ENCODE data around the gene PROM1. TPM values are rescaled to one million over a fixed set of nuclear protein-coding genes. Genes with fewer than 3 reads are reported as not detected.

The PROM1 gene
- total RNA-seq, 2 experiments from 2014 or later: not detected

DNA sequence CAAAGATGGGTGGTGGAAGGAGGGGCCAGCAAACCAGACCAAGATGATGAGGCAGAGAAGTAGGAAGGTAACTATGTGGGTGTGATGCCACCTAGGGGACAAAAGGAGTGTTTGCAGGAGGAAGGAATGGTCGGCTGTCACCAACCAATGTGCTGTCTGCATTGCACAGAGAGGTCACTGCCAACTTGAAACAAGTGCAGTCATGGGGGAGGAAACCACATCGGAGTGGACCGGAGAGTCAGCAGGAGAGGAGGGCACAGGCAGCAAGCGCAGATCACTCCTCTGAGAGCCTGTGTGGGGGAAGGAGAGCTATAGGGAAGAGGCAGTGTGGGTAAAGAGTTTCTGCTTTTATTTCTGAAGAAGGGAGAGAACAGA lies 82.4 kb downstream of the PROM1 start:
- H3K27ac Mint-ChIP-seq: no peak overlapping the region

DNA sequence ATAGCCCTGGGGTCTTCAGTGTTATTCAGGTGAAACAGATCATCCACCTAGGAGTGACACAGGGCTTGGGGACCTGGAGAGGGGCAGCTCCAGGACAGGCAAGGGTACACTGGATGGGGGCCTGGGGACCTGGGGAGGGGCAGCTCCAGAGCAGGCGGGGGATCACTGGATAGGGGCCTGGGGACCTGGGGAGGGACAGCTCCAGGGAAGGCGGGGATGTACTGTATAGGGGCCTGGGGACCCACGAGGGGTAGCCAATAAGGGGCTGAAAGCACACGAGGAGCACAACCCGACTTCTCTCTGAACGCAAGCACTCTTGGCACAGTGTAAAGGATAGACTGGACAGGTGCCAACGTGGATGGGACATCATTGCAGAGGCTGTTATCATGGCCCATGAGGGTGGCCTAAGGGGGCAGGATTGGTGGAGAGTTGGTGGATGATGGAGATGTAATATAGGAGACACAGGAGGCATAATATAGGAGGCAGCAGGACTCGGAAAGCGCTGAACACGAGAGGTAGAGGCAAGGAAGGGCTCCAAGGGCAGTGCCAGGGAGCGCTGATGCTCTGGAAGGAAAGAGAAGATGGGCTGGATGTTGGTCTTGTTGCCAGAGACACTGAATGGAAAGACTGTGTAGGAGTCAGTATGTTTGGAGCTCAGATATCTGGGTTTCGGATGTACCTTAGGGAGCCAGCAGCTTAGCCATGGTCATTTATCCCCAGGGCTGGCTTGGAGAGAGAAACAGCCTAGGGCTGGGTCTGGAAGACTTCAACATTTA lies 82.9 kb downstream of the PROM1 start:
- Mint-ChIP-seq H3K36me3 (ENCODE audit: low read depth) (no peaks in the 10 kb centered on the region), H3K27ac (no peak overlapping the region), H3K4me1 (no peaks in the 10 kb centered on the region), H3K27me3 (peaks cover 12% of the 10 kb centered on the region), H3K9me3 (no peaks in the 10 kb centered on the region), H3K4me3 (no peak overlapping the region)
- ChIA-PET POLR2A (no interaction called here), CTCF (interaction anchor here (0.7 to 2.2 kb wide), 14 partner anchors 8 to 521 kb away, joined by 3 to 14 read pairs (median 3); partner anchors contain the start of gene FGFBP2)
- DNase-seq: no peak

More for the DNA sequence above, 82.4 kb downstream of the PROM1 start:
- H3K27me3 Mint-ChIP-seq: peaks cover 12% of the 10 kb centered on the region
- DNase-seq: peak; percentile 52
- CTCF ChIA-PET: interaction anchor here (0.7 to 2.2 kb wide), 16 partner anchors 9 to 522 kb away, joined by 3 to 14 read pairs (median 4); no protein-coding TSS in a partner anchor
- POLR2A ChIA-PET: no interaction called here
- H3K9me3 Mint-ChIP-seq: no peaks in the 10 kb centered on the region
- H3K4me3 Mint-ChIP-seq: no peak overlapping the region
- H3K36me3 Mint-ChIP-seq (ENCODE audit: low read depth): no peaks in the 10 kb centered on the region
- H3K4me1 Mint-ChIP-seq: no peaks in the 10 kb centered on the region

DNA sequence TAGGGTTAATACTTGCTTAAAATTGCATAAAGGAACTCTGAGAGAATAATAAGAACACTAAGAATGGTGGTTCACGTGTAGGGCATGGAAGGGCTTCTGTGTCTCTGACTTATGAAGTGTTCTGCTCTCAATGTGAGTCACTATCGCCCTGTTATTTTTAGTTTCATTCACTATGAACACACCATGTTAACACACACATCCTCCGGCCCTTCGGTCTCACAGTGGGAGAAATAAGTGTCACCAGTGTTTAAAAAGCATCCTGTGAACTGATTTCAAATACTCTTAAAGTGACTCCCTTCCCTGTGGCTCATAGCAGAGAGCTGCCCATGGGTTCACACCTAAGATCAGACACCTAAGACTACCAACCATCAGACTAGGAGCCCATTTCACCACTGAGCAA lies 87.0 kb downstream of the PROM1 start:
- Mint-ChIP-seq H3K27me3 (peaks cover 16% of the 10 kb centered on the region), H3K27ac (no peak overlapping the region), H3K36me3 (ENCODE audit: low read depth) (no peaks in the 10 kb centered on the region), H3K9me3 (no peaks in the 10 kb centered on the region), H3K4me3 (no peak overlapping the region), H3K4me1 (no peaks in the 10 kb centered on the region)
- POLR2A ChIA-PET: no interaction called here
- DNase-seq: no peak
- CTCF ChIA-PET: interaction anchor here (2.6 kb wide), 1 partner anchor 114 kb away, joined by 10 read pairs; no protein-coding TSS in a partner anchor

DNA sequence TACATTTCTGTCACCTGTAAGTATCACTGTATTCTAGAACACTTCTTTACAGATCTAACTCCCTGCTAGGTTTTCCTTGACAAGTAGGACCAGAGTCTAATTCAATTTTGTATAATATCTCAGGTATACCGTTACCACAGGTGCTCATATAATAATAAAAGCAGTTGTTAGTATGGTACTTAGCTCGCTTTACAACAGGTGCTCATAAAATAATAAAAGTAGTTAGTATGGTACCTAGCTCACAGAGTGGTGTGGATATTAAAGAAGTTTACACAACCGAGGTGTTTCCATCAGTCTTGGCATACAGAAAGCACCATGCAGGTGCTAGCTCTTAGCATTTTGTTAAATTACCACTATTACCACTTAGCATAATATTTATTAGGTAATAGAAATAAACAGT lies 88.0 kb downstream of the PROM1 start:
- H3K36me3 Mint-ChIP-seq (ENCODE audit: low read depth): no peaks in the 10 kb centered on the region
- no peak overlapping the region for H3K4me3 Mint-ChIP-seq
- ChIA-PET POLR2A (no interaction called here), CTCF (interaction anchor here (2.6 kb wide), 1 partner anchor 113 kb away, joined by 10 read pairs; no protein-coding TSS in a partner anchor)
- H3K27me3 Mint-ChIP-seq: peaks cover 21% of the 10 kb centered on the region
- no peak overlapping the region for H3K27ac Mint-ChIP-seq
- DNase-seq: no peak
- H3K4me1 Mint-ChIP-seq: no peaks in the 10 kb centered on the region
- no peaks in the 10 kb centered on the region for H3K9me3 Mint-ChIP-seq

DNA sequence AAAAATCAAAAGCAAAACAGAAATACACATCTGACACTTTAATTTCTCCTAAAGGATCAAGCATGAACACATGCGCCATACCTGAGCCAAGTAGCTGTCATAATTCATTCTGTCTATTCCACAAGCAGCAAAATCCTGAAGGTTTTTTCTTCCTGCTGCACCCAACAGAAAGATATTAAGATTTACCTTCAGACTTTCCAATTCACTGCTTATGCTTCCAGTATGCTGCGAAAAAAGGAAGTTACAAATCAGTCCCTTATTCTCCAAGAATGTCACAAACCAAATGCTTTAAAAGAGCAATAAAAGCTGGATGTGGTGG lies 91.7 kb downstream of the PROM1 start:
- CTCF ChIA-PET: interaction anchor here (1.3 kb wide), 1 partner anchor 9 kb away, joined by 4 read pairs; no protein-coding TSS in a partner anchor
- no peaks in the 10 kb centered on the region for H3K4me1 Mint-ChIP-seq
- peaks cover 22% of the 10 kb centered on the region for H3K27me3 Mint-ChIP-seq
- H3K4me3 Mint-ChIP-seq: no peak overlapping the region
- no peak overlapping the region for H3K27ac Mint-ChIP-seq
- no peaks in the 10 kb centered on the region for H3K9me3 Mint-ChIP-seq
- DNase-seq: no peak
- POLR2A ChIA-PET: no interaction called here
- no peaks in the 10 kb centered on the region for H3K36me3 Mint-ChIP-seq (ENCODE audit: low read depth)

DNA sequence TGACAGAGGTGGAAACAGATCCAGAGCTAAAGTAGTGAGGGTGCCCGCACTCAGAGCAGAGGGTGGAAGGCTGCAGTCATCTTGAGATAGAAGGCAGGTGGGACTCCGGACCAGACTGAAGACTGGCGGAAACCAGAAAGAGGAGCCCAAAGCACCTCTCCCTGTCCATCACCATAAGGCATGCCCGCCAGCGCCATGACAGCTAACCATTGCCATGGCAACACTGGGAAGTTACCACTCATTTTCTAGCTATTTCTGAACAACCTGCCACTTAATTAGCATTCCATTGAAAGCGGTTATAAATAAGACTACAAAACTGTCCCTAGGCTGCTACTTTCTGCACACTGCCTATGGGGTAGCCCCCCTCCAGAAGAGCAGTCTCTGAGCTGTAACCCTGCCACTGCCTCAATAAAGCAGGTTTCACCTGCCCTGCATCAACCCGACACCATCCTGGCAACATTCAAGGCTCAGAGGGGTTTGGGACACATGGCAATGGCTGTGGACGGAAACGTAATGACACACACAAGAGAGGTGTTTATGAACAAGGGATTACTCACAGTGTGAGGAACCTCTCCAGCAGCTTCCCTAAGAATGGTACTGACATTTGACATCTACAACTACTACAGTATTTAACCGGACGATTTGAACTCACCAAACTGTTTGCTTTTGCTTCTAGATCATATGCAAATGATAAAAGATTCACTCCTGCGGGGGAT lies 93.1 kb downstream of the PROM1 start:
- Mint-ChIP-seq H3K4me3 (no peak overlapping the region), H3K36me3 (ENCODE audit: low read depth) (no peaks in the 10 kb centered on the region), H3K4me1 (no peaks in the 10 kb centered on the region), H3K9me3 (no peaks in the 10 kb centered on the region), H3K27me3 (peaks cover 27% of the 10 kb centered on the region), H3K27ac (no peak overlapping the region)
- DNase-seq: no peak
- POLR2A ChIA-PET: no interaction called here
- CTCF ChIA-PET: no interaction called here

DNA sequence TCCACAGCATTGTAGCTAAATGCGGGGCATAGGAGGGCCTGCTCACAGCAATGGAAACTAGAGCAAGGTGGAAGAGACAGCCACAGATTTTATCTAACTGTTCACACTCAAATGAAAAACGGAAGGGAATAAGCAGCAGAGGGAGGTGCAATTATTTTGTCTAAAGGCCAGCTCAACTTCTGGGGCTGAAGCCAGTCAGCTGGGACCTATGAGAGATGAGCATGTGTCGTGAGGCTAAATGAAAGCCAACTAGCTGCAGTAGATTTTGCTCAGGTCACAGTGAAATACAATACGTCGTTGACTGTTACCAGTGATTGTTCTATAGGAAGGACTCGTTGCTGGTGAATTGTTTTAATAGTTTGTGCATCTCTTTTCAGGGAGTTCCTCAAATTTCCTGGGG lies 94.4 kb downstream of the PROM1 start:
- peaks cover 24% of the 10 kb centered on the region for H3K27me3 Mint-ChIP-seq
- CTCF ChIA-PET: no interaction called here
- DNase-seq: no peak
- POLR2A ChIA-PET: no interaction called here
- no peak overlapping the region for H3K27ac Mint-ChIP-seq
- H3K4me1 Mint-ChIP-seq: no peaks in the 10 kb centered on the region
- no peaks in the 10 kb centered on the region for H3K9me3 Mint-ChIP-seq
- H3K4me3 Mint-ChIP-seq: no peak overlapping the region
- H3K36me3 Mint-ChIP-seq (ENCODE audit: low read depth): no peaks in the 10 kb centered on the region

DNA sequence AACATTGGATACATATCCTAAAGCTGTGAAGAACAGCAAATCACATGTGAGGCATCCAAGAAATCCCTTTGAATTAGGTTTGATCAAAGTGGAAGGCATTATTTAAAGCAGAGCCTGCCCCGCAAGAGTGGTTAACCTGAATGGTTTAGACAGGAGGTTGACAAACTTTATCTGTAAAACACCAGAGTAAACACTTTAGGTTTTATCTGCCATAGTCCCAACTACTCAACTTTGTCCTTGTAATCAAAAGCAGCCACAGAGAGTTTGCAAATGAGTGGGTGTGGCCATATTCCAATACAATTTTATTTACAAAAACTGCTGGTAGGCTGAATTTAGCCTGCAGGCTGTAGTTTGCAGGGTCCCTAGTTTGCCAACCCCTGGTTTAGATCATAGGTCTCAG lies 95.6 kb downstream of the PROM1 start:
- Mint-ChIP-seq H3K27ac (no peak overlapping the region), H3K4me1 (no peaks in the 10 kb centered on the region), H3K36me3 (ENCODE audit: low read depth) (no peaks in the 10 kb centered on the region), H3K9me3 (no peaks in the 10 kb centered on the region), H3K27me3 (peaks cover 31% of the 10 kb centered on the region), H3K4me3 (no peak overlapping the region)
- ChIA-PET CTCF (no interaction called here), POLR2A (no interaction called here)
- DNase-seq: no peak

DNA sequence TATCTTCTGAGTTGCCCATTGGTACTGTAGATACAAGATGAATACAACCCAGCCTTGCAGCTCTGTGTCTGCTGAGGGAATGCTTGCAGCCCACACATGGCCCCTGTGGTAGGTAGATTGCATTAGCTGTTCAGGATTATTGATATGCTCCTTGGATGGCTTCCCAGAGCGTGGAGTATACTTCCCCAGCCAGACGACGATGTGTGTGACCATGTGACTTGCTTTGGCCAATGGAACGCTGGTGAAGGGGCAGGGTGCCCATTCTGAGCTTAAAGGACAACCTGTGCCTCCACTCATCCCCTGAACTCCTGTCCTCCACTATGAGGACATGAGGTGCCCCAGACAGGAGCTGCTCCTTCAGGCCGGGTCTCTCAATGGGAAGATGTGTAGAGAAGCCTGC lies 96.9 kb downstream of the PROM1 start:
- no peaks in the 10 kb centered on the region for H3K36me3 Mint-ChIP-seq (ENCODE audit: low read depth)
- no peak for DNase-seq
- POLR2A ChIA-PET: no interaction called here
- CTCF ChIA-PET: no interaction called here
- H3K9me3 Mint-ChIP-seq: no peaks in the 10 kb centered on the region
- H3K4me3 Mint-ChIP-seq: no peak overlapping the region
- H3K27ac Mint-ChIP-seq: no peak overlapping the region
- H3K4me1 Mint-ChIP-seq: no peaks in the 10 kb centered on the region
- H3K27me3 Mint-ChIP-seq: peaks cover 28% of the 10 kb centered on the region

DNA sequence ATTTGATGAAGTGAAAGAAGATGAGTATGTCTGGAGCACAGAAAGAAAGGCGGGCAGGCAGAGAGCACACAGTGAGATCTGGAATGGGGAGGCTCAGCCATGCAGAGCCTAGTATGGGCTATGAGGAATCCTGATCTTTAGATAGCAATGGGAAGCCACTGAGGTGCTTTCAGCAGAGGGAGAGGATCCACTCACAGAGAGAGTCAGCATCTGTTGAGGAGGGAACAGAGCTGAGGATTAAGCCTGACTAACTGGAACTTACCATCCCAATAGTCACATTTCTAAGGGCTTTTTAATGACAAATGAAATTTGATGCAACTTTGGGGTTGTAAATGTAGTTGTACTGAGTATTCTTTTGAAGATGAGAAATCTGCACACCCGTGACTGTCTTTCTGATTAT lies 100.2 kb downstream of the PROM1 start:
- Mint-ChIP-seq H3K27ac (no peak overlapping the region), H3K27me3 (peaks cover 25% of the 10 kb centered on the region), H3K4me1 (no peaks in the 10 kb centered on the region), H3K36me3 (ENCODE audit: low read depth) (no peaks in the 10 kb centered on the region), H3K9me3 (no peaks in the 10 kb centered on the region), H3K4me3 (no peak overlapping the region)
- no peak for DNase-seq
- ChIA-PET CTCF (no interaction called here), POLR2A (no interaction called here)

DNA sequence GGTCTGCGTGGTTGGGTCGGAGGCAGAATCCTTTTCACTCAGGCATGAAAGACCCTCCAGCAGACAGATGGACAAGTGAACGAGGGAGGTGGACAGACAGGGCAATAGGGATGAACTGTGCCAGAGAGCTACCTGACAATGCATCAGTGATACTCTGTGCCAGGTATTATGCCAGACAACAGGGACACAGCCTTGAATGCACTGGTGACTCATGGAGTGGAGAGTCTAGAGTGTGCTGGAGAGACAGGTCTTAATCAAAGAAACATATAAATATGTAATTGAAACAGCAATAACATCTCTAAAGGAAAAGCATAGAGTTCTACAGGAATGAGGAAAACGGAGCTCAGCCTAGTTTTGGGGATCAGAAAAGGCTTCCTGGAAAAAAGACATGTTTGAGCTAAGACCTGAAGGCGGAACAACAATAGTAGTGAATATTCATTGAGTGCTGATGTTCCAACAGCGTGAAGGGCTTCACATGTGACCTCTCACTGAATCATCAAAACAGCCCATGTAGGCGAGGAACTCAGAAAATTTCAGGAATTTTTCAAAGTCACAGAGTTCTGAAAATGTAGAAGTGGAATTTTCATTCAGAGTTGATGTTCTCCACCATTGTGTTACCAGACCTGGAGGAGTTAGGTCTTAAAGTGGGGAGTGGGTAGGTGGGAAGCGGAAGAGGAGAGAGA lies 100.8 kb downstream of the PROM1 start:
- POLR2A ChIA-PET: no interaction called here
- peaks cover 26% of the 10 kb centered on the region for H3K27me3 Mint-ChIP-seq

DNA sequence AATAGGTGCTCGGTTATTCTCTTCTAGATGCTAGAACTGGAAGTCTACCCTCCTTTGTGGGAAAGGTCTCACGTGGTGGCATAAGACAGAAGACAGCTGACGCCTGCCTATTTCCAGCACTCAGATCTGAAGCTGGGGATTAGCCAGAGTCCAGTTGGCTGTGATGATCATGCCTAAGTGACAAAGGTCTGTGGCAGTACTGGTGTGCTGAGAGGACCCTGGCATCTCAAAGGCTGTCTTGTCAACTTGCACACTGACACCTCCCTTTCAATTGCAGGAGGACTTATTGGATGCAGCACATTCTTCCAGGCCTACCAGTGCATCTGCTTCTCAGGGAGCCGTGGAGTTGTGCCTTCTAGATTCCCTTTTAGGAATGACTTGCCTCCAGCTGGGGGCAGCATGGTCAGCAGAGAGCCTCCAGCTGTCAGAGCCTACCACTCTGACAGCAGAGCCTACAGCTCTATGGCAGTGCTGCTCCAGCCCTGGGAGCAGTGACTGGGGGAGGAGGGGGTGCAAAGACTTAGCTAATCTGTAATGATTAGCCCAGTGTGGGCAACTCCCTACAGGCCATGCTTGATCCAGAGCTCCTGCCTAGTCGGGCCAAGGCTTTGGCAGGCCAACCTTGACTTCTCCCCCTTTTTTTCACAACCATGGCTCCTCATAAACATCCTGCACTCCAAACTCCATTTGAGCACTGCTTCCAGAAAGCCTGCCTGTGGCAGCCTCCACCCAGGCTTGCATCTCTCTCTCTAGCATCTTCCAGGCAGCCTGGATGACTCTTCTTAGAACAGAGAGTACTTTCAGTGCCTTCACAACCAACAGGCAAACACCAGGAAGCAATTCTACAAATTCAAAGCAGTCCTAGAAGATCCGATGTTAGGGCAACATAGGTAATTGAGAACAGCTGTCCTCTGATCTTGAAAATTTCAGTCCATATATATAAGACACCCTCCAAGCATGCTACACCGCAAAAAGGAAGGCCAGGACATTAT lies 107.1 kb downstream of the PROM1 start:
- Mint-ChIP-seq H3K36me3 (ENCODE audit: low read depth) (no peaks in the 10 kb centered on the region), H3K27ac (no peak overlapping the region), H3K4me3 (no peak overlapping the region), H3K9me3 (no peaks in the 10 kb centered on the region), H3K4me1 (no peaks in the 10 kb centered on the region), H3K27me3 (peaks cover 24% of the 10 kb centered on the region)
- CTCF ChIA-PET: no interaction called here
- POLR2A ChIA-PET: no interaction called here
- no peak for DNase-seq

More for the DNA sequence above, 100.8 kb downstream of the PROM1 start:
- Mint-ChIP-seq H3K9me3 (no peaks in the 10 kb centered on the region), H3K36me3 (ENCODE audit: low read depth) (no peaks in the 10 kb centered on the region), H3K27ac (no peak overlapping the region), H3K4me1 (no peaks in the 10 kb centered on the region), H3K4me3 (no peak overlapping the region)
- CTCF ChIA-PET: no interaction called here
- no peak for DNase-seq
